ENCODE measurements around the gene FMN1. TPM values are rescaled to one million over a fixed set of nuclear protein-coding genes. Genes with fewer than 3 reads are reported as not detected.

FMN1 gene
- total and polyA plus RNA-seq, 2 donors from 2014 or later = 0.71 to 44.8 TPM

- H3K9ac ChIP-seq (ENCODE audit: low read length in 3 of 3) = no peak overlapping the region
- no peaks in the 10 kb centered on the region for H3K36me3 ChIP-seq (ENCODE audit: control insufficient read depth in 2 of 3, insufficient read depth in 3 of 3, low read length in 3 of 3)
- H3K4me3 ChIP-seq (ENCODE audit: low read length in 3 of 3) = peak overlapping the region in 1 of 3 donors; percentile 7
- FAIRE-seq (no peak), DNase-seq (no peak)
- H3K27me3 ChIP-seq (ENCODE audit: control insufficient read depth, insufficient read depth, low read length) = no peaks in the 10 kb centered on the region
- H3K9me3 ChIP-seq (ENCODE audit: control insufficient read depth in 2 of 3, insufficient read depth in 1 of 3, low read length in 3 of 3) = no peaks in the 10 kb centered on the region
- H3K4me1 ChIP-seq (ENCODE audit: control insufficient read depth in 2 of 3, insufficient read depth in 2 of 3, low read depth in 1 of 3, low read length in 3 of 3) = peaks cover 9 to 12% (median 11%) of the 10 kb centered on the region in 3 donors
- intact Hi-C loops (cut with DNase I) = no loop called here
- no peak for TF ChIP-seq CTCF (IDR thresholded peaks at IDR 0.05; ENCODE audit: borderline replicate concordance, extremely low read depth, insufficient read depth)
- peak overlapping the region in 1 of 2 donors; percentile 57 for H3K27ac ChIP-seq (ENCODE audit: low read depth in 2 of 2, low read length in 2 of 2)
Measured at GRCh38 chr15:33064878-33065277, 129.6 kb downstream of the FMN1 start.

- TF ChIP-seq CTCF (IDR thresholded peaks at IDR 0.05; ENCODE audit: borderline replicate concordance, extremely low read depth, insufficient read depth) = no peak
- Histone ChIP-seq H3K4me3 (ENCODE audit: low read length in 3 of 3) (no peak overlapping the region), H3K9me3 (ENCODE audit: control insufficient read depth in 2 of 3, insufficient read depth in 1 of 3, low read length in 3 of 3) (no peaks in the 10 kb centered on the region), H3K4me1 (ENCODE audit: control insufficient read depth in 2 of 3, insufficient read depth in 2 of 3, low read depth in 1 of 3, low read length in 3 of 3) (no peaks in the 10 kb centered on the region), H3K9ac (ENCODE audit: low read length in 3 of 3) (no peak overlapping the region), H3K36me3 (ENCODE audit: control insufficient read depth in 2 of 3, insufficient read depth in 3 of 3, low read length in 3 of 3) (no peaks in the 10 kb centered on the region), H3K27ac (ENCODE audit: low read depth in 2 of 2, low read length in 2 of 2) (no peak overlapping the region), H3K27me3 (ENCODE audit: control insufficient read depth, insufficient read depth, low read length) (no peaks in the 10 kb centered on the region)
- intact Hi-C loops (cut with DNase I) = no loop called here
- DNase-seq (no peak), FAIRE-seq (no peak)
Measured at GRCh38 chr15:33059184-33059583, 135.3 kb downstream of the FMN1 start.

GRCh38 chr15:33057845-33058244 lies 136.7 kb downstream of the FMN1 start:
- Histone ChIP-seq H3K9ac (ENCODE audit: low read length in 3 of 3) (no peak overlapping the region), H3K27ac (ENCODE audit: low read depth in 2 of 2, low read length in 2 of 2) (no peak overlapping the region), H3K27me3 (ENCODE audit: control insufficient read depth, insufficient read depth, low read length) (no peaks in the 10 kb centered on the region), H3K4me3 (ENCODE audit: low read length in 3 of 3) (no peak overlapping the region), H3K36me3 (ENCODE audit: control insufficient read depth in 2 of 3, insufficient read depth in 3 of 3, low read length in 3 of 3) (no peaks in the 10 kb centered on the region), H3K9me3 (ENCODE audit: control insufficient read depth in 2 of 3, insufficient read depth in 1 of 3, low read length in 3 of 3) (peaks cover 0 to 2% (median 0%) of the 10 kb centered on the region in 3 donors), H3K4me1 (ENCODE audit: control insufficient read depth in 2 of 3, insufficient read depth in 2 of 3, low read depth in 1 of 3, low read length in 3 of 3) (no peaks in the 10 kb centered on the region)
- no peak for TF ChIP-seq CTCF (IDR thresholded peaks at IDR 0.05; ENCODE audit: borderline replicate concordance, extremely low read depth, insufficient read depth)
- DNase-seq = no peak
- intact Hi-C loops (cut with DNase I) = no loop called here
- no peak for FAIRE-seq

- TF ChIP-seq CTCF (IDR thresholded peaks at IDR 0.05; ENCODE audit: borderline replicate concordance, extremely low read depth, insufficient read depth) = no peak
- Histone ChIP-seq H3K9me3 (ENCODE audit: control insufficient read depth in 2 of 3, insufficient read depth in 1 of 3, low read length in 3 of 3) (peaks cover 0 to 7% (median 0%) of the 10 kb centered on the region in 3 donors), H3K36me3 (ENCODE audit: control insufficient read depth in 2 of 3, insufficient read depth in 3 of 3, low read length in 3 of 3) (no peaks in the 10 kb centered on the region), H3K9ac (ENCODE audit: low read length in 3 of 3) (no peak overlapping the region), H3K27ac (ENCODE audit: low read depth in 2 of 2, low read length in 2 of 2) (no peak overlapping the region), H3K4me1 (ENCODE audit: control insufficient read depth in 2 of 3, insufficient read depth in 2 of 3, low read depth in 1 of 3, low read length in 3 of 3) (no peaks in the 10 kb centered on the region), H3K4me3 (ENCODE audit: low read length in 3 of 3) (no peak overlapping the region), H3K27me3 (ENCODE audit: control insufficient read depth, insufficient read depth, low read length) (no peaks in the 10 kb centered on the region)
- FAIRE-seq (no peak), DNase-seq (no peak)
- intact Hi-C loops (cut with DNase I) = no loop called here
Measured at GRCh38 chr15:33055962-33056361, 138.6 kb downstream of the FMN1 start.
